Epithelial cell of proximal tubule (primary cell): Measurements from ENCODE around the gene ACADVL. TPM values are rescaled to one million over a fixed set of nuclear protein-coding genes. Genes with fewer than 3 reads are reported as not detected.
"Not testable (repeated sequence)": the region's sequence is repeated elsewhere in the genome, so short reads cannot be mapped to it uniquely, and the experiment has no call there.

Experiments used
- DNase-seq: peaks from one replicate; pipeline ENCODE4 v3.0.0-alpha.2; 2011; ENCODE audit warnings: low read depth
- H3K4me3 ChIP-seq: 2 replicates; pipeline ENCODE4 v1.5.1; 2011; ENCODE audit warnings: low read depth, mild to moderate bottlenecking, low read length
- total RNA-seq: library from RNA; depleted of rRNA; stranded (reverse); fragments of >200 nt; gene quantifications from 2 replicates; pipeline ENCODE4 v1.2.3, GENCODE V29; 2015
- TF ChIP-seq, protein P1 (sequence below): conservative IDR thresholded peaks from 2 replicates; pipeline ENCODE4 v1.5.1; 2012; ENCODE audit warnings: low read depth, mild to moderate bottlenecking, low read length

ACADVL gene
- total RNA-seq, 1 donor from 2014 or later: 573 TPM

DNA sequence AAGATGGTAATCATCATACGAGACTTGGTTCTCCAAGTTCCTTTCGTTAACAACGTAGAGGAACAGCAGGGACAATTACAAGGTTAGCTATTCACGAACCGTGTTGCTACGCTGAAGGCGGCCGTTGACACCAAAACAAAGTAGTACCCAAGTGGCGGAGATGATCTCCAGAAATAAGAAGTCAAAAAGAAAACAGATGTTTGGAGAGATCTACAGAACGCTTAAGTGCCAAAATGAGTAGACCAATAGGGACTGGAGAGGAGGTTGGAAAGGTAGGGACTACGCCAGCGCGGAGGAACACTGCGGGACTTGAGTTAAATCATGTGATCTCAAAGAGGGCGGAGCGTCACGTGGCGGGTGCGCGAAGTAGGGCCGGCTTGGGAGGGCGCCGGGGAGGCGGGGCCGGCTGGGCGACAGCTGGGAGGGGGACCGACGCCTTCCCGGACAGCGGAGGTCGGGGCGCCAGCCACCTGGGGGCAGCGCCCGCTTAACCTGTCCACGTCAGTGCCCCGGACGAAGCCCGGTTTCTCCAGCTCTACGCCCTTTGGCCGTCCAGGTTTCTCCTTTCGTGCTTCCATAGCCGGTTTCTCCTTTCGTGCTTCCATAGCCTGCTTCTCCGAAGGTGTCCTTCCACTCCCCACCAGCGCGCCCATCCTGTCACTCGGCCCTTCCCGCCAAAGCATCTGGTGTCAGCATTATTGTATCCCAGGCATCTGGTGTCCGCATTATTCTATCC, 23.1 kb downstream of the ACADVL start:
- H3K4me3 ChIP-seq: peak overlapping the region; percentile 82
- TF ChIP-seq, protein P1, sequence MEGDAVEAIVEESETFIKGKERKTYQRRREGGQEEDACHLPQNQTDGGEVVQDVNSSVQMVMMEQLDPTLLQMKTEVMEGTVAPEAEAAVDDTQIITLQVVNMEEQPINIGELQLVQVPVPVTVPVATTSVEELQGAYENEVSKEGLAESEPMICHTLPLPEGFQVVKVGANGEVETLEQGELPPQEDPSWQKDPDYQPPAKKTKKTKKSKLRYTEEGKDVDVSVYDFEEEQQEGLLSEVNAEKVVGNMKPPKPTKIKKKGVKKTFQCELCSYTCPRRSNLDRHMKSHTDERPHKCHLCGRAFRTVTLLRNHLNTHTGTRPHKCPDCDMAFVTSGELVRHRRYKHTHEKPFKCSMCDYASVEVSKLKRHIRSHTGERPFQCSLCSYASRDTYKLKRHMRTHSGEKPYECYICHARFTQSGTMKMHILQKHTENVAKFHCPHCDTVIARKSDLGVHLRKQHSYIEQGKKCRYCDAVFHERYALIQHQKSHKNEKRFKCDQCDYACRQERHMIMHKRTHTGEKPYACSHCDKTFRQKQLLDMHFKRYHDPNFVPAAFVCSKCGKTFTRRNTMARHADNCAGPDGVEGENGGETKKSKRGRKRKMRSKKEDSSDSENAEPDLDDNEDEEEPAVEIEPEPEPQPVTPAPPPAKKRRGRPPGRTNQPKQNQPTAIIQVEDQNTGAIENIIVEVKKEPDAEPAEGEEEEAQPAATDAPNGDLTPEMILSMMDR: no peak
- DNase-seq: peak; percentile 91

- TF ChIP-seq, protein P1: no peak
- peak overlapping the region; percentile 82 for H3K4me3 ChIP-seq
- DNase-seq: no peak
Observed at GRCh38 chr17:7243453-7243729, 23.7 kb downstream of the ACADVL start.

GRCh38 chr17:7243838-7244237, 24.1 kb downstream of the ACADVL start:
- not testable (repeated sequence) for H3K4me3 ChIP-seq, DNase-seq

DNA sequence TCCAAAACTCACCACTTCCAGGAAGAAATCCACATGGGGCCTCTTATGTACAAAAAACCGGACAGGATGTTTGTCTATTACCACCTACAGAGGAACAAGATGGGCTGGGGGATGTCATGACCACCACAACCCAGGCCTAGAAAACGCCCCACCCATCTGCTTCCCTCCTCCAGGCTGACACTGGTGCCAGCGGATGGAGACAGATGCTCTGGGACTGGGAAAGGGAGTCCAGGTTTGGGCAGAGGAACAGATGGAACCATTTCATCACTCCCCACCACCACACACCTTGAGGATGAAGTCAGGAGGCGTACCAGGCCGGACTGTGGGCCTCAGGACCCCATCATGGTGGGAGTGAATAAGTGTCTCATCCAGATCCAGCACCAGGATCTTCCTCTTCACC, 27.0 kb downstream of the ACADVL start:
- TF ChIP-seq, protein P1: no peak
- no peak overlapping the region for H3K4me3 ChIP-seq
- no peak for DNase-seq

GRCh38 chr17:7248796-7249195, 29.1 kb downstream of the ACADVL start:
- H3K4me3 ChIP-seq: no peak overlapping the region
- DNase-seq: no peak
- TF ChIP-seq, protein P1: no peak

DNA sequence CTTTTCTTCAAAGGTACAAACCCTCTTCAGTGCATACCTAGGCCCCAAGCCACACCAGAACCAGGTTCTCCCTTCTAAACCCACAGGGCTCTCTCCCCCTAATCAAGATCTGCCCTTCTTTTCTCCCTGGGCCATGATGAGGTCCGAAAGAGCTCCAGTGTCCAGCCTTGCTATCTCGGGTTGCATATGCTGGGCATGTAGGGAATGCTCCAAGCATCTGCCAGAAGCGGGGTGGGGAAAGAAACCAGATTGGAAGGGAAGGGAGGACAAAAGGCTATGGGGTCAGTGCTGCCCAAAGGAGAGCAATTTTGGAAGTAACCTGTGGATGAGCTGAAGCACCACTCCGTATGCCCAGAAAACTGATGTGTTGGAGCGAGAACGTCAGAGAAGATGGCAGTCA, 29.5 kb downstream of the ACADVL start:
- no peak overlapping the region for H3K4me3 ChIP-seq
- TF ChIP-seq, protein P1: no peak
- no peak for DNase-seq

DNA sequence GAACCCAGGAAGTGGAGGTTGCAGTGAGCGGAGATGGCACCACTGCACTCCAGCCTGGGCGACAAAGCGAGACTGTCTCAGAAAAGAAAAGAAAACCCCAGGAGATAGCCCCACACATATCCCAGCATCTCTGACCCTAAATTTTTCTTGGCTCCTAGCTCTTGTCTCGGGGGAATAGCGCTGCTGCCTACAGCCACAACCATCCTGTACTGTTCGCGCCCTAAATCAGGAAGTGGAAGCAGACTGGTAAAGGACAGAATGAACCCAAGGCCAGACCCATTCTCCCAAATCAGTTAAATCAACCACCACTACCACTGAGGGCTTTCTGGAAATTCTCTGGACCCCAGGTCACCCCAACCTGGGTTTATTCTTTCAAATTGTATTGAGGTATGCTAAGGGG, 30.1 kb downstream of the ACADVL start:
- no peak for DNase-seq
- peak overlapping the region; percentile 73 for H3K4me3 ChIP-seq
- TF ChIP-seq, protein P1: no peak
